ENCODE measurements around the gene TM4SF1.

Gene TM4SF1

DNA sequence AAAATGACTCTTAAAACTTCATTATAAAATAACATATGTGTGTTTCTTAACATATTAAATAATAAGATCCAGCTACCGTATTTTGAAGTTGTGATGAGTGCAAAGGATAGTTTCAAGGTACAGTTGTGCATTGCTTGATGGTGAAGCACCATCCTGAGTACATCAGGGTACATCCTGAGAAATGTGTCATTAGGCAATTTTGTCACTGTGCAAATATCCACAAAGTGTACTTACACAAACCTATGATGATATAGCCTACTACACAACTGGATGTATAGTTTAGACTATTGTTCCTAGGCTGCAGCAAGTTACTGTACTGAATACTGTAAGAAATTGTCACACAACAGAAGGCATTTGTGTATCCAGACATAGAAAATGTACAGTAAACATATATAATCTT, 20.8 kb upstream of the TM4SF1 start:
- ChIA-PET CTCF (interaction anchor here (1.2 to 2.0 kb wide), 2 partner anchors 11 to 82 kb away, joined by 4 to 6 read pairs; no protein-coding TSS in a partner anchor), POLR2A (no interaction called here)
- no peak for TF ChIP-seq CTCF (IDR thresholded peaks at IDR 0.05; ENCODE audit: control extremely low read depth, extremely low read depth, low read depth, missing control alignments)
- no peak for DNase-seq (ENCODE audit: extremely low spot score)

DNA sequence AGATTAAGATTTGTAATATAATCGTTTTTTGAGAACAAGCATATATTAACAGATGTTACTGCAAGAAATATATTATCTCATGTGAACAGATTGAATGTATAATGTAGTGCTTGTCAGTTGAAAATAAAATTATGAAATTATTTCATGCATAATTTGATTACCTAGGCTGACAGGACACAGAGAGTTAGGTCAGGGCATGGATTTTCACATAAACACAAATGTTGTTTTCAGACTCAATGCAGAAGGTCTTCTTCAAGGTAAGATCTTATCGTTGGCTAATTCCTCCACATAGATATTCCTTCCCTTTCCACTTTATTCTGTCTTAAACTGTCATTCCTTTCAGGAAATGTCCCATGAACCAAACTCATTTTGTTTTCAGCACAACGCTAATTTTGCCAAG, 20.1 kb upstream of the TM4SF1 start:
- DNase-seq (ENCODE audit: extremely low spot score), result no peak
- ChIA-PET CTCF (interaction anchor here (2.0 kb wide), 1 partner anchor 83 kb away, joined by 6 read pairs; no protein-coding TSS in a partner anchor), POLR2A (no interaction called here)
- no peak for TF ChIP-seq CTCF (IDR thresholded peaks at IDR 0.05; ENCODE audit: control extremely low read depth, extremely low read depth, low read depth, missing control alignments)

DNA sequence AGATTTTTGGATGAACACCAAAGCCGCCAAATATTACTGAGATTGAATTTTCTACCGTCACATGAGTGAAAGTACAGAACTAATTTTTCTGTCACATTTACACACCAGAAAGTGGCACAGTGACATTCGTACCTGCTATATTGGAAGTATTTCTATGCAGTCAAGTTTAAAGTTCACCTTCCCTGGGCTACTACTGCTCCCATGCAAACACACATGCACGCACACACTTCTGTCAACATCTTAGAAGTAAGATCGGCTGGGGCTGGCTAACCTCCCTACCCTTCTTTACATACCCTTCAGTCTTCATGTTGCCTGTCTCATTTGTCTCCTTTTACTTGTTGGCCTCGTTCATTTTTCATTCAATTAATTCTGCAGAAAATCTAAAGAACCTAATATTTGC, 19.0 kb upstream of the TM4SF1 start:
- POLR2A ChIA-PET, result no interaction called here
- no peak for DNase-seq (ENCODE audit: extremely low spot score)
- TF ChIP-seq CTCF (IDR thresholded peaks at IDR 0.05; ENCODE audit: control extremely low read depth, extremely low read depth, low read depth, missing control alignments), result no peak
- CTCF ChIA-PET, result no interaction called here

- ChIA-PET CTCF (interaction anchor here (1.0 kb wide), 1 partner anchor 95 kb away, joined by 3 read pairs; no protein-coding TSS in a partner anchor), POLR2A (no interaction called here)
- DNase-seq (ENCODE audit: extremely low spot score), result no peak
- no peak for TF ChIP-seq CTCF (IDR thresholded peaks at IDR 0.05; ENCODE audit: control extremely low read depth, extremely low read depth, low read depth, missing control alignments)
These were observed 17.9 kb upstream of the TM4SF1 start for GRCh38 chr3:149395107-149396089.

- POLR2A ChIA-PET, result no interaction called here
- CTCF ChIA-PET, result interaction anchor here (0.9 kb wide), 1 partner anchor 80 kb away, joined by 3 read pairs; no protein-coding TSS in a partner anchor
- peak; percentile 75 for TF ChIP-seq CTCF (IDR thresholded peaks at IDR 0.05; ENCODE audit: control extremely low read depth, extremely low read depth, low read depth, missing control alignments)
- peak; percentile 60 for DNase-seq (ENCODE audit: extremely low spot score)
These were observed 16.1 kb upstream of the TM4SF1 start for GRCh38 chr3:149393345-149394160.

GRCh38 chr3:149391960-149392359, 14.5 kb upstream of the TM4SF1 start:
- no peak for DNase-seq (ENCODE audit: extremely low spot score)
- POLR2A ChIA-PET, result no interaction called here
- TF ChIP-seq CTCF (IDR thresholded peaks at IDR 0.05; ENCODE audit: control extremely low read depth, extremely low read depth, low read depth, missing control alignments), result no peak
- CTCF ChIA-PET, result no interaction called here

Measured in GM10248 (cell line).